PC-9 (cell line): Measurements from ENCODE around the gene FOXJ3.

Source experiments
- CTCF ChIP-seq: fragments of 200-600 bp; sonication (generic); conservative IDR thresholded peaks from 2 replicates; pipeline ENCODE4 v1.6.1; 2017; ENCODE audit warnings: mixed run types, antibody characterized with exemption, mild to moderate bottlenecking, moderate library complexity
- EZH2 ChIP-seq: fragments of 200-600 bp; sonication (generic); IDR thresholded peaks from 2 replicates; pipeline ENCODE4 v1.8.0; 2017; ENCODE audit warnings: antibody characterized with exemption, low read depth

- TF ChIP-seq CTCF (no peak), EZH2 (no peak)
Measured at GRCh38 chr1:42335809-42336518, 929 bp upstream of the FOXJ3 start.
